Activated naive CD8-positive, alpha-beta T cell treated with anti-CD3 and anti-CD28 coated beads for 36 hours (primary cell): ENCODE results near the gene TBC1D22A. TPM values are rescaled to one million over a fixed set of nuclear protein-coding genes. Genes with fewer than 3 reads are reported as not detected.

Experiments
- DNase-seq: peaks from one replicate; pipeline ENCODE4 v3.0.0; 2021
- H3K27ac Mint-ChIP-seq: one replicate; pipeline ENCODE4 v1.8.0; 2022; ENCODE audit warnings: mild to moderate bottlenecking, moderate library complexity, mixed read lengths
- H3K27me3 Mint-ChIP-seq: one replicate; pipeline ENCODE4 v1.8.0; 2022; ENCODE audit warnings: mild to moderate bottlenecking, mixed read lengths
- H3K36me3 Mint-ChIP-seq: one replicate; pipeline ENCODE4 v1.8.0; 2021; ENCODE audit warnings: mild to moderate bottlenecking, mixed read lengths
- H3K4me1 Mint-ChIP-seq: one replicate; pipeline ENCODE4 v1.8.0; 2021; ENCODE audit warnings: mixed read lengths
- H3K4me3 Mint-ChIP-seq: one replicate; pipeline ENCODE4 v1.8.0; 2022; ENCODE audit warnings: mild to moderate bottlenecking, moderate library complexity, mixed read lengths
- H3K9me3 Mint-ChIP-seq: one replicate; pipeline ENCODE4 v1.8.0; 2022; ENCODE audit warnings: mixed read lengths
- total RNA-seq, 2 experiments: library from RNA; stranded (reverse); gene quantifications; one replicate each; pipeline ENCODE4 v1.2.3, GENCODE V29; 2021

TBC1D22A gene
- total RNA-seq, 2 experiments from 2014 or later, result 42.1 to 42.4 TPM

- H3K4me3 Mint-ChIP-seq, result no peak overlapping the region
- no peaks in the 10 kb centered on the region for H3K27me3 Mint-ChIP-seq
- H3K36me3 Mint-ChIP-seq, result peaks cover 13% of the 10 kb centered on the region
- H3K9me3 Mint-ChIP-seq, result no peaks in the 10 kb centered on the region
- peak overlapping the region; percentile 63 for H3K27ac Mint-ChIP-seq
- peaks cover 15% of the 10 kb centered on the region for H3K4me1 Mint-ChIP-seq
- no peak for DNase-seq
Measured at GRCh38 chr22:46878191-46878948, 115.9 kb downstream of the TBC1D22A start.

- H3K27me3 Mint-ChIP-seq, result no peaks in the 10 kb centered on the region
- no peak for DNase-seq
- H3K9me3 Mint-ChIP-seq, result no peaks in the 10 kb centered on the region
- no peak overlapping the region for H3K4me3 Mint-ChIP-seq
- H3K4me1 Mint-ChIP-seq, result peaks cover 15% of the 10 kb centered on the region
- peaks cover 9% of the 10 kb centered on the region for H3K36me3 Mint-ChIP-seq
- H3K27ac Mint-ChIP-seq, result no peak overlapping the region
Measured at GRCh38 chr22:46879083-46879482, 116.6 kb downstream of the TBC1D22A start.

DNA sequence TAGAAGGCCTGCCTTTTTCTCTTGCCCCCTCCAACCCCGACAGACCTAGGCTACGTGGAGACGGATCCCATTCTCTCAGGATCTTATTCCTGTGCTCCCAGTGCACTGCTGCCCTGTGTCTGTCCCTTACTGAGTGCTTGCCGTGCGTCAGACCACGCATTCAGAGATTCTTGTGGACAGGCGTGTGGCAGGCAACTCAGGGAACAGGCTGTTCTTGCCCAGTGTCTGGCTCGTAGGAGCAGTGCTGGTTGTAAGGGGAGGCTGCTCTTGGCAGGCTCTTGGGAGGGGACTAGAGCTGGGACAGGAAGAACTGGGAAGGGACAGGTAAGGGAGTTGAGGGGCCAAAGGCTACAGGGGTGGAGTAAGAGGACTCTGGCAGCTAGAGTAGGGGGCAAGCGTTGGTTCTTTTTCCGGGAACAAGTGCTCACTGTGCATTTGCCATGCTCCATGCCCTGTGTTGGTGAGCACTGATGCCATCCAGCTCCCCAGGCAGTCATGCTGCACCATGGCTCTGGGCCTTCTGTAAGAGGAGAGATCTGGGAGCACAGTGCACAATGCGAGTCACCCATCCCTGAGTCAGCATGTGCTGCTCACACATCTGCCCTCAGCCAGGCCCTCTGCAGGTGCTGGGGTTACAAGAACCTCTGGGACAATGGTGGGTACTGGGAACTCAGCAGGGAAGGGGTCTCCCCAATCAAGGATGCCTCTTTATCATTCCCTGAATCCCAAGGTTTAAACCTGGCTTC lies 119.1 kb downstream of the TBC1D22A start:
- Mint-ChIP-seq H3K9me3 (no peaks in the 10 kb centered on the region), H3K4me1 (peaks cover 8% of the 10 kb centered on the region), H3K27ac (no peak overlapping the region), H3K27me3 (no peaks in the 10 kb centered on the region), H3K36me3 (peaks cover 11% of the 10 kb centered on the region), H3K4me3 (no peak overlapping the region)
- no peak for DNase-seq

DNA sequence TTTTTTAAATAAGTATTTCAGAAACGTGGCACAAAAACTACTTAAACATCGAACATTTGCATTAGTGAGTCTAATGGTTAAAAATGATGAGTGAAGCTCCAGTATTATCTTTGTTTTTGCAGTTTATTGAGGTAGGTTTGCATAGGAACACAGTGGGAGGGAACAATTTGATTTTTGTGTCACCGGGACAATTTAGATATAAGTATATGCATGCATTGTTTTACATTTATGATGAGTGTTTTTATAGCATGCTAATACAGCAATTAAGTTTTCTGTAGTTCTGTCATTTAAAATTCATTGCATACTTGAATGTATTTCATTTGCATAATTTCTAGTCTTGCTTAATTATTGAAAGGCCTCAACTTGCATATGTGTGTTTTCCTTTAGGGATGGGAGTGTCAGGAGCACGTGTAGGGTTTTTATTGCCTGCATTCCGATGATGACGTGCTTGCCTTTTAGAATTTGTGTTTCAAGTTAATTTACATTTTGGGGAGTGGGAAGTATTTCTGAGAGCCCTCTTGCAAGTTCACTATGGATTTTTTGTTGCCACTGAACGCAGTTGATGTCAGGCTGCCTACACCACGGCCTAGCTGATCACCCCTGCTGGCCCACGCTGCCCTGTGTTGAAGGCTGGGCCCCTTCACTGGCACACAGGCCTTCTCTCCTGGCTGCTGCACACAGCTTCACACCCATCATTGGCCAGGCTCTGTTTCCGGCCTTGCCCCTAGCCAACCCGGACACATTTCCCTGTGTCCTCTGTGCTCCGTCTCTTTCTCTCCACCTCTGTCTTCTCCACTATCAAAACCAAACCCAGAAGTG lies 120.9 kb downstream of the TBC1D22A start:
- Mint-ChIP-seq H3K4me3 (no peak overlapping the region), H3K27ac (no peak overlapping the region), H3K9me3 (no peaks in the 10 kb centered on the region), H3K27me3 (no peaks in the 10 kb centered on the region), H3K36me3 (peaks cover 10% of the 10 kb centered on the region), H3K4me1 (peaks cover 5% of the 10 kb centered on the region)
- DNase-seq, result no peak

- Mint-ChIP-seq H3K27ac (no peak overlapping the region), H3K27me3 (no peaks in the 10 kb centered on the region), H3K4me3 (no peak overlapping the region), H3K4me1 (peaks cover 5% of the 10 kb centered on the region), H3K9me3 (no peaks in the 10 kb centered on the region), H3K36me3 (peaks cover 10% of the 10 kb centered on the region)
- no peak for DNase-seq
Measured at GRCh38 chr22:46884365-46884764, 121.9 kb downstream of the TBC1D22A start.

DNA sequence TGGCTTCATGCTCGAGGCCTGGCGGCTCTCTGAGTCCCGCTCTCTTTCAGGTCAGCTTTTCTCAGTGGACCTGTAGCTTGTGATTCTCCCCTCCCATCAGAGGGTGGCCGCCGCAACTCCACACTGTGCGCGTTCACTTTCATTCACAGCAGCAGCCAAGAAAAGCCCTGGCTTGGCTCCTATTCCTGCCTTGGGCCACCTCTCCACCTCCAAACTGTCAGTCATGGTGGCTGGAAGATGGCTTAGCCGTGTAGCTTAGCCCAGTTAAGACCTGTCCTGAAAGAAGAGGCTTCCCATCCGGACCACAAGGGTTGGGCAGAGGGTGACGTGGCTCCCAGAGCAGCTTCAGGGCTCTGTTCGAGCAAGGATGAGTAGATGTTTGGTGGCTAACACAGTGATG lies 125.5 kb downstream of the TBC1D22A start:
- Mint-ChIP-seq H3K4me3 (no peak overlapping the region), H3K36me3 (peaks cover 8% of the 10 kb centered on the region), H3K27me3 (no peaks in the 10 kb centered on the region), H3K27ac (no peak overlapping the region), H3K4me1 (peaks cover 5% of the 10 kb centered on the region), H3K9me3 (no peaks in the 10 kb centered on the region)
- DNase-seq, result no peak

DNA sequence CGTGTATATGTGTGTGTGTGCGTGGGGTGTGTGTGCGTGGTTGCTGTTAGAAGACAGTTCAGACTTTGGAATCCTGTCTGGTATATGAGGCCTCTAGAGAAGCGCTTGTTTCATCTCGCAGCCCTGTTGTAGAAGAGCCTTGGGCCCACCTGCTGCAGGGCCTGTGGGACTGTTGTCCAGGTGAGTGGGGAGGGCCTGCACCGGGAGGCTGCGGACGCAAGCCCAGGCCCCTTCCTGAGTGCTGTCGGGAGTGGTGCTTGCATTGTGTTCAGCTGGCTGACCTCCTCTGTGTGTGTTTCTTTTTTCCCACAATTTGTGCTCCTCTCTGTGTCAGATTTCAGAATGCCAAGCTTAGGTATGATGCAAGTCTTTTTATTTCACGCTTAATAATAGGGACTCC lies 128.4 kb downstream of the TBC1D22A start:
- Mint-ChIP-seq H3K27me3 (no peaks in the 10 kb centered on the region), H3K27ac (no peak overlapping the region), H3K4me1 (no peaks in the 10 kb centered on the region), H3K4me3 (no peak overlapping the region), H3K9me3 (no peaks in the 10 kb centered on the region), H3K36me3 (peaks cover 2% of the 10 kb centered on the region)
- DNase-seq, result no peak

DNA sequence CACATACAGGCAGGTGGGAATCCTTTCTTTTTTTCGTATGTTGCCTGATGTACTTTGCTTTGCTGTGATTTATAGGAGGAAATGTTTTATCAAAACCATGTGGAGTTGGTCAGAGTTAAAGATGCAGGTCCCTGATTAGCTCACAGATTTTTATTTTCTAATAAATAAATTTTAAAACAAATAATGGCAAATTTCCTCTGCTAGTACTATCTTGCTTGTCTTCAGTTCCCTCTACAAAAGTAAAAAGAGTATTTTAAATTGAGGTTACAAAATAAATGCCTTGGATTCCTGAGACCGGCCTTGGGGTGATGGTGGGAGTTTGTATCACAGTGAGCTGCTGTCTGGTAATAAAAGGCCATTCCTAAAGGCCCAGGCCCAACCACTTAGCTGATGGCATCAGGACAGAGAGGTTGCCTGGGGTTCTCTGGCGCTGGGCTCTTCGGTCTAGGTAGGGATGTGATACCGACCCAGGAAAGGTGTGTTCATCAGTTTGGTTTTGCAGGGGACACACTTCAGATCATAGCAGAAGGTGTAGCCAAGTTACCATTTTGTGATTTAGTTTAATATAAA lies 129.0 kb downstream of the TBC1D22A start:
- H3K4me1 Mint-ChIP-seq, result no peaks in the 10 kb centered on the region
- H3K27me3 Mint-ChIP-seq, result no peaks in the 10 kb centered on the region
- H3K27ac Mint-ChIP-seq, result no peak overlapping the region
- no peak for DNase-seq
- no peaks in the 10 kb centered on the region for H3K9me3 Mint-ChIP-seq
- no peak overlapping the region for H3K4me3 Mint-ChIP-seq
- H3K36me3 Mint-ChIP-seq, result peaks cover 7% of the 10 kb centered on the region

DNA sequence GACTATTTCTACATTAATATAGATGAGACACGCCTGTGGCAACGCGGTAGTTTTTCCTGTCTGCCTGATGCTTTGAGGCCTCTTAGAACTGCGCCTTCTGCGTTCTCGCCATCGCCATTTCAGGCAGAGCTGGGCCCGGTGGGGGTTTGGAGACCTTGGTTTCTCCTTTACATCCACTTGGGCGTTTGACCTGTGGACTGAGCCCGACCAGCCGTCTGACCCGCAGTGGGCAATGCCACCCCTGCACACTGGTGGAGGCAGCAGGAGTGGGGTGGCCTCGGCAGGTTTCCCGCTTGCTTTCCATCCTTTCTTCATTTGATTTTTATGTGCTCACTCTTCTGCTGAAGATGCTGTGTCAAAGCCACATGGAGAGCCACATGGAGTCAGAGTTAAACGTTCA lies 130.4 kb downstream of the TBC1D22A start:
- DNase-seq, result no peak
- Mint-ChIP-seq H3K9me3 (no peaks in the 10 kb centered on the region), H3K4me3 (no peak overlapping the region), H3K36me3 (peaks cover 12% of the 10 kb centered on the region), H3K27me3 (no peaks in the 10 kb centered on the region), H3K4me1 (peaks cover 3% of the 10 kb centered on the region), H3K27ac (no peak overlapping the region)

DNA sequence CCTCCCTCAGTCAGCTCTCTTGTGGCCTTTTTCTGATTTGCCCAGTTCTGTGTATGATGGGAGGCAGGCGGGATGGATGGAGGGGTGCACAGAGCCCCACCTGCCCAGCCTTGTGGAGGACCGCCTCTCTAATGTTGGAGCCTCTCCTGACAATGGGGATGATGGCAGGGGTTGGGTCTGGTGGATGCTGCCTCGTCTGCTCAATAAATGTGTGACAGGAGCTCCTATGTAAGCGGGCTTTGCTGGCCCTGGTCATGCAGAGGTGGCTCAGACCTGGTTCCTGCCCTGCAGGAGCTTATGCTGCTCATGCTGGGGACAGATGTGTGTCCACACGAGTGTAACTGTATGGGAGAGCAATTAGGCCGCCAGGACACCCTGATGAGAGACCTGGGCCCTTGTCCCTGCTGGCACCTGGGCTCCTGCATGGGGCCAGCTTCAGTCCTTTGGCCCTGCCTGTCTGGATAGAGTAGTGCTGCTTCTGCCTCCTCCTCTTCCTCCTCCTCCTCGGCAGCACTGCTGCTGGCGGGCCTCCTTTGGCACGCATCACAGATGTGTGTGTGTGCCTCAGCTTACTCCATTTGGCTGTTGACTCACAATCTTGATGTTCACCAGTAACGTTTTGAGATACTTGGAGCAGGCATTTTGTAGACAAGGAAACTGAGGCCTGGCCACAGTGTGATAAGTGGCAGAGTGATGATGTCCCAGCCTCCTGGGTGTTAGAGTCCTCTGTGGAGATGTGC lies 131.0 kb downstream of the TBC1D22A start:
- Mint-ChIP-seq H3K4me1 (peaks cover 3% of the 10 kb centered on the region), H3K27ac (no peak overlapping the region), H3K9me3 (no peaks in the 10 kb centered on the region), H3K36me3 (peaks cover 14% of the 10 kb centered on the region), H3K27me3 (no peaks in the 10 kb centered on the region), H3K4me3 (no peak overlapping the region)
- no peak for DNase-seq

DNA sequence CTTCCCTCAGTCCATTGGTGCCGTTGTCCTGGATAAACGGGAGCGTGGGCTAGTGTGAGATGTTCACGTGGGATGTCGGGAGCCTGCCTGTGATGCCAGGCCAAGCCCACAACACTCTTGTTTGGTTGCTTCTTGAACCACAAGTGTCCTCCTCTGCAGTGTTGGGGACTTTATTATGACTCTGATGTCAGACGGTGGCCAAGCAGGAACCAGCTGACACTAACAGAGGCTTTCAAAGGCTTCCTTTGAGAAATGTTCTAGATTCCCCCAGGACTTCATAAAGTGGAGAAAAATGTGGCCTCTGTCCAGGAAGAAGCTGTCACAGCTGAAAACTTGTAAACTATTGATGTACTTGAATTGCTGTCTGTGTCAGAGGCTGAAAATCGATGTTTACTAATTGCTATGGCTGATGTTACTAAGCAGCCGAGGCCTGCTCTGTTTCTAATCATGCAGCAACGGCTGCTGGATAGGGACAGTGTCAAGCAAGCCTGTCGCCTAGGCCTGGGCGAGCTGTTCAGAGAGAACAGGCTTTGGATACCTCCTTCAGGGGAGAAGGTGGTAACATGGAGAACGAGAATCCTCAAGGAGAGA lies 131.7 kb downstream of the TBC1D22A start:
- no peaks in the 10 kb centered on the region for H3K9me3 Mint-ChIP-seq
- H3K27me3 Mint-ChIP-seq, result no peaks in the 10 kb centered on the region
- no peak overlapping the region for H3K4me3 Mint-ChIP-seq
- peaks cover 17% of the 10 kb centered on the region for H3K36me3 Mint-ChIP-seq
- DNase-seq, result no peak
- no peak overlapping the region for H3K27ac Mint-ChIP-seq
- peaks cover 3% of the 10 kb centered on the region for H3K4me1 Mint-ChIP-seq

DNA sequence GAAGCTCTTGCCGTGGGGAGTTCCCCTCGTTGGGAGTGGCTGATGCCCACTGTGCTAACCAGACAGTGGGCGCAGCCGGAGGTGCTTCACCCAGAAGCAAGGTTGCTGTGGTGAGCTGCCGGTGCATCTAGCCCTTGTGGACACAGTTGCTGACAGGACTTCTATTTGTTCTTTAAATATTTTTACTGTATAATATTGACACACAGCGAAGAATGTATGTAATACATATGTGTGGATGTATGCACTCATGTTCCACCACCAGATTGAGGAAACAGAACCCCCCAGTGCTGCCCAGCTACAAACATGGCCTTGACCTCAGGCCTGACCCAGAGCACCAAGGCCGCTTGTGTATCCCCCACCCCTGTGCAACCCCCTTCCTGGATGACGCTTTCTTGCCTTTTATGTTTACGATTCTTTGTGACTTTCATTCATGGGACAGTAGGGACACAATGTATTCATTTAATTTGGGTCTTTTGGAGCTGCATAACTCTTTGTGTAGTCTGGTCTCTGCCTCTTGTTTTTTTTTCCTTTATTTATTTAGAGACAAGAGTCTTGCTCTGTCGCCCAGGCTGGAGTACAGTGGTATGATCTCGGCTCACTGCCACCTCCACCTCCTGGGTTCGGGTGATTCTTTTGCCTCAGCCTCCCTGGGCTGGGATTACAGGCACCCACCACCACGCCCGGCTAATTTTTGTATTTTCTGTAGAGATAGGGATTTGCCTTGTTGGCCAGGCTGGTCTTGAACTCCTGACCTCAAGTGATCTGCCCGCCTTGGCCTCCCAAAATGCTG lies 132.6 kb downstream of the TBC1D22A start:
- Mint-ChIP-seq H3K27ac (no peak overlapping the region), H3K9me3 (no peaks in the 10 kb centered on the region), H3K4me3 (no peak overlapping the region), H3K36me3 (peaks cover 19% of the 10 kb centered on the region), H3K4me1 (peaks cover 3% of the 10 kb centered on the region), H3K27me3 (no peaks in the 10 kb centered on the region)
- no peak for DNase-seq

- Mint-ChIP-seq H3K4me1 (peaks cover 4% of the 10 kb centered on the region), H3K4me3 (no peak overlapping the region), H3K27me3 (no peaks in the 10 kb centered on the region), H3K36me3 (peaks cover 19% of the 10 kb centered on the region), H3K9me3 (no peaks in the 10 kb centered on the region), H3K27ac (no peak overlapping the region)
- DNase-seq, result no peak
Measured at GRCh38 chr22:46895753-46896152, 133.3 kb downstream of the TBC1D22A start.
